ENCODE data around the gene BCAP31. TPM values are rescaled to one million over a fixed set of nuclear protein-coding genes. Genes with fewer than 3 reads are reported as not detected.

BCAP31 gene
- total and polyA plus RNA-seq, 2 of the 13 experiments (the other 11 are each of a cell fraction or from before 2014, with no cell fraction given): 139 to 178 TPM

GRCh38 chrX:153763298-153763932 lies 39.2 kb upstream of the BCAP31 start (continued):
- TF ChIP-seq CTCF (CRISPR knock-in tag; IDR thresholded peaks at IDR 0.05) (no peak), SRSF9 (IDR thresholded peaks at IDR 0.05; ENCODE audit: borderline replicate concordance, insufficient read depth, low read depth, low read length, poor library complexity, severe bottlenecking) (no peak), ZNF572 (CRISPR knock-in tag; IDR thresholded peaks at IDR 0.05) (no peak), ZNF253 (CRISPR knock-in tag; IDR thresholded peaks at IDR 0.05; ENCODE audit: borderline replicate concordance) (peak; percentile 76; the same call in 1 of the 2 replicates), ZNF784 (CRISPR knock-in tag; IDR thresholded peaks at IDR 0.05; ENCODE audit: borderline replicate concordance) (no peak), RARA (CRISPR knock-in tag; IDR thresholded peaks at IDR 0.05) (peak; percentile 36; the same call in 1 of the 2 replicates), MAF1 (CRISPR knock-in tag; IDR thresholded peaks at IDR 0.05; ENCODE audit: borderline replicate concordance) (no peak), GATAD2A (CRISPR knock-in tag; IDR thresholded peaks at IDR 0.05) (no peak; the same call in 1 of the 2 replicates), ZNF549 (CRISPR knock-in tag; IDR thresholded peaks at IDR 0.05) (no peak), HMG20A (CRISPR knock-in tag; IDR thresholded peaks at IDR 0.05; ENCODE audit: borderline replicate concordance) (no peak), ZNF484 (CRISPR knock-in tag; IDR thresholded peaks at IDR 0.05; ENCODE audit: borderline replicate concordance, low read depth) (no peak), ZNF776 (CRISPR knock-in tag; IDR thresholded peaks at IDR 0.05) (no peak), TCF7L2 (IDR thresholded peaks at IDR 0.05; ENCODE audit: low read depth, low read length) (no peak), ZNF607 (CRISPR knock-in tag; IDR thresholded peaks at IDR 0.05; ENCODE audit: borderline replicate concordance) (no peak), RORA (CRISPR knock-in tag; IDR thresholded peaks at IDR 0.05) (no peak), ZBED4 (CRISPR knock-in tag; IDR thresholded peaks at IDR 0.05; ENCODE audit: borderline replicate concordance) (no peak), RFXAP (CRISPR knock-in tag; IDR thresholded peaks at IDR 0.05; ENCODE audit: borderline replicate concordance) (no peak), PAWR (CRISPR knock-in tag; IDR thresholded peaks at IDR 0.05; ENCODE audit: borderline replicate concordance) (no peak), SKIL (CRISPR knock-in tag; IDR thresholded peaks at IDR 0.05; ENCODE audit: borderline replicate concordance) (no peak)
- TF ChIP-seq, protein P1, sequence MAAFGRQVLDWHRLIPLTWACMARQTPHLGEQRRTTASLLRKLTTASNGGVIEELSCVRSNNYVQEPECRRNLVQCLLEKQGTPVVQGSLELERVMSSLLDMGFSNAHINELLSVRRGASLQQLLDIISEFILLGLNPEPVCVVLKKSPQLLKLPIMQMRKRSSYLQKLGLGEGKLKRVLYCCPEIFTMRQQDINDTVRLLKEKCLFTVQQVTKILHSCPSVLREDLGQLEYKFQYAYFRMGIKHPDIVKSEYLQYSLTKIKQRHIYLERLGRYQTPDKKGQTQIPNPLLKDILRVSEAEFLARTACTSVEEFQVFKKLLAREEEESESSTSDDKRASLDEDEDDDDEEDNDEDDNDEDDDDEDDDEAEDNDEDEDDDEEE (CRISPR knock-in tag; IDR thresholded peaks at IDR 0.05): no peak

Measured in HepG2 (cell line).